Type B pancreatic cell (in vitro differentiated cells): ENCODE measurements around the gene TDRD6. TPM values are rescaled to one million over a fixed set of nuclear protein-coding genes. Genes with fewer than 3 reads are reported as not detected.

Source experiments
- DNase-seq: peaks from one replicate; pipeline ENCODE4 v3.0.0; 2021; ENCODE audit warnings: mixed read lengths; ENCODE audit not compliant: unreplicated experiment; ENCODE audit errors: extremely low spot score
- H3K27ac Mint-ChIP-seq: 2 replicates; pipeline ENCODE4 v1.8.0; 2021; ENCODE audit warnings: mild to moderate bottlenecking, mixed read lengths
- H3K27me3 Mint-ChIP-seq: 2 replicates; pipeline ENCODE4 v1.8.0; 2021; ENCODE audit warnings: mixed read lengths
- H3K36me3 Mint-ChIP-seq: 2 replicates; pipeline ENCODE4 v1.8.0; 2021; ENCODE audit warnings: mixed read lengths
- H3K4me1 Mint-ChIP-seq: one replicate; pipeline ENCODE4 v1.8.0; 2021; ENCODE audit warnings: mixed read lengths; ENCODE audit not compliant: unreplicated experiment
- H3K4me3 Mint-ChIP-seq: 2 replicates; pipeline ENCODE4 v1.8.0; 2021; ENCODE audit warnings: mild to moderate bottlenecking, mixed read lengths
- H3K9me3 Mint-ChIP-seq: 2 replicates; pipeline ENCODE4 v1.8.0; 2021; ENCODE audit warnings: mixed read lengths
- CTCF ChIP-seq: fragments of 200-600 bp; sonication (generic); conservative IDR thresholded peaks from 2 replicates; pipeline ENCODE4 v1.5.0; 2021; ENCODE audit warnings: antibody characterized with exemption, mild to moderate bottlenecking
- total RNA-seq: library from RNA; stranded (reverse); gene quantifications from 2 replicates; pipeline ENCODE4 v1.2.1, GENCODE V29; 2021; ENCODE audit warnings: low replicate concordance

The TDRD6 gene
- total RNA-seq, 1 donor from 2014 or later: 0.19 TPM

GRCh38 chr6:46653439-46654195 is 34.1 kb upstream of the TDRD6 start:
- Mint-ChIP-seq H3K27ac (peak overlapping the region; percentile 53), H3K4me1 (peaks cover 26% of the 10 kb centered on the region)

GRCh38 chr6:46655803-46656202 is 31.9 kb upstream of the TDRD6 start:
- no peaks in the 10 kb centered on the region for H3K9me3 Mint-ChIP-seq
- TF ChIP-seq CTCF: peak; percentile 71
- no peak for DNase-seq

More at GRCh38 chr6:46653439-46654195, 34.1 kb upstream of the TDRD6 start:
- H3K27me3 Mint-ChIP-seq: peaks cover 15% of the 10 kb centered on the region
- no peak for DNase-seq
- peaks cover 11% of the 10 kb centered on the region for H3K36me3 Mint-ChIP-seq
- TF ChIP-seq CTCF: no peak
- no peaks in the 10 kb centered on the region for H3K9me3 Mint-ChIP-seq
- H3K4me3 Mint-ChIP-seq: peak overlapping the region; percentile 95

GRCh38 chr6:46657642-46658041 is 30.0 kb upstream of the TDRD6 start:
- H3K4me1 Mint-ChIP-seq: peaks cover 6% of the 10 kb centered on the region
- no peak overlapping the region for H3K4me3 Mint-ChIP-seq
- H3K27ac Mint-ChIP-seq: no peak overlapping the region
- peaks cover 15% of the 10 kb centered on the region for H3K27me3 Mint-ChIP-seq
- TF ChIP-seq CTCF: no peak
- peaks cover 8% of the 10 kb centered on the region for H3K36me3 Mint-ChIP-seq
- H3K9me3 Mint-ChIP-seq: no peaks in the 10 kb centered on the region
- no peak for DNase-seq

More at GRCh38 chr6:46655803-46656202, 31.9 kb upstream of the TDRD6 start:
- peak overlapping the region; percentile 47 for H3K4me3 Mint-ChIP-seq
- H3K27me3 Mint-ChIP-seq: peaks cover 15% of the 10 kb centered on the region
- peaks cover 10% of the 10 kb centered on the region for H3K4me1 Mint-ChIP-seq
- H3K36me3 Mint-ChIP-seq: peaks cover 8% of the 10 kb centered on the region
- no peak overlapping the region for H3K27ac Mint-ChIP-seq

GRCh38 chr6:46661483-46661882 is 26.2 kb upstream of the TDRD6 start:
- no peaks in the 10 kb centered on the region for H3K9me3 Mint-ChIP-seq
- no peaks in the 10 kb centered on the region for H3K27me3 Mint-ChIP-seq
- DNase-seq: no peak
- H3K4me3 Mint-ChIP-seq: no peak overlapping the region
- H3K27ac Mint-ChIP-seq: no peak overlapping the region
- H3K4me1 Mint-ChIP-seq: no peaks in the 10 kb centered on the region
- peaks cover 5% of the 10 kb centered on the region for H3K36me3 Mint-ChIP-seq
- no peak for TF ChIP-seq CTCF

GRCh38 chr6:46667377-46667776 is 20.3 kb upstream of the TDRD6 start:
- no peak for DNase-seq
- Mint-ChIP-seq H3K36me3 (no peaks in the 10 kb centered on the region), H3K4me1 (no peaks in the 10 kb centered on the region)

More at GRCh38 chr6:46667377-46667776, 20.3 kb upstream of the TDRD6 start:
- H3K27ac Mint-ChIP-seq: no peak overlapping the region
- no peaks in the 10 kb centered on the region for H3K27me3 Mint-ChIP-seq
- TF ChIP-seq CTCF: no peak
- no peaks in the 10 kb centered on the region for H3K9me3 Mint-ChIP-seq
- no peak overlapping the region for H3K4me3 Mint-ChIP-seq
